Measurements from ENCODE around the gene CKS1B.

CKS1B gene

DNA sequence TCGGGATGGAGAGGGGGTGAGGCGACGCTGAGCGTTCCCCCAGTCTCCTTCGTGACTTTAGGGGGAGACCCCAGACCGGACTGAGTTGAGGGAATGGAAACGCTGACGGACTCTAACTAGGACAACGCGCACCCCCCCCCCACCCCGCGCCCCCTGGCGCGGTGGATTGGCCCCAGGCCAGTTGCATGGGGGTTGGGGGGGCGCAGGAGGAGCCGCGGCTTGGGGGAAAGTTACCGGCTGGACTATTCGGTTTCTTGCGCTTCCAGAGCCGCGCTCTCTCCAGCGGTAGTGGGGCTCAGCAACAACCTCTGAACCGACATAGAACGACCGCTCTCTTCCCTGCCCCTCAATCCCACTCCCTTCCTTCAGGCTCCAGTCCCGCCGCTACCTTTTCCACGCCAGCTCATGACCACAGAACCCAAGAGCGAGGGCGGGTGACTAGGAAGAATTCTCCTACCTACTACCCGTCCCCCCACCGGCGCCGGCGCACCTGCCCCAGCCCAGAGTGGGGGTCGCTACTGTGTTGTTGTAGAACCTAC, 28.8 kb downstream of the CKS1B start:
- peak; percentile 34 for DNase-seq

DNA sequence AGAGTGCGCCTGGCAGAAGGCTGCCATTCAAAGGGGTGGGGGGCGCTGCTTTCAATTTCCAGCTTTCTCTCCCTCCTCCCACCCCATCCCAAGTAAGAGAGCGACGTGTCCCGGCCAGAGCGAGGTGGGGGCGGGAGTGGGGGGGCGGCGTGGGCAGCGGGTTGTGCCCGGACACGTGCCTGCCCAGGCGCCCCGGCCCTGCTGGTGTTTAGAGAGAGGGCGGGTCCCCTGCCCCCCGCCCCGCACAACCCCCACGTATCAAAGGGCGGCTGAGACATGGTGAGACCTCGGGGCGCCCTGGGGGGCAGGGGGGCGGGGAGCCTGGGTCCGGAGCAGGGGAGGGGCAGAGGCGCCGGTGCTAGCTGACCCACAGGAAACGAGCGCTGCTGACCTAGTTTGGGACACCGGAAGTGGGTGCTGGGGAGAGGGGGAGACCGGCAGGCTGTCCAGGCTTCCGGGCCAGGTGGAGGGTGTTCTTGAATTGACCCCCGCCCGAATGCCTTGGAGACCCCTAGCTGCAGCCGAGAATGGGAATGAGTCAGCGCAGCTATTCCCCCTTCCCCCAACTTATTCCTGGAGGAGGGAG, 29.4 kb downstream of the CKS1B start:
- DNase-seq = peak; percentile 40

DNA sequence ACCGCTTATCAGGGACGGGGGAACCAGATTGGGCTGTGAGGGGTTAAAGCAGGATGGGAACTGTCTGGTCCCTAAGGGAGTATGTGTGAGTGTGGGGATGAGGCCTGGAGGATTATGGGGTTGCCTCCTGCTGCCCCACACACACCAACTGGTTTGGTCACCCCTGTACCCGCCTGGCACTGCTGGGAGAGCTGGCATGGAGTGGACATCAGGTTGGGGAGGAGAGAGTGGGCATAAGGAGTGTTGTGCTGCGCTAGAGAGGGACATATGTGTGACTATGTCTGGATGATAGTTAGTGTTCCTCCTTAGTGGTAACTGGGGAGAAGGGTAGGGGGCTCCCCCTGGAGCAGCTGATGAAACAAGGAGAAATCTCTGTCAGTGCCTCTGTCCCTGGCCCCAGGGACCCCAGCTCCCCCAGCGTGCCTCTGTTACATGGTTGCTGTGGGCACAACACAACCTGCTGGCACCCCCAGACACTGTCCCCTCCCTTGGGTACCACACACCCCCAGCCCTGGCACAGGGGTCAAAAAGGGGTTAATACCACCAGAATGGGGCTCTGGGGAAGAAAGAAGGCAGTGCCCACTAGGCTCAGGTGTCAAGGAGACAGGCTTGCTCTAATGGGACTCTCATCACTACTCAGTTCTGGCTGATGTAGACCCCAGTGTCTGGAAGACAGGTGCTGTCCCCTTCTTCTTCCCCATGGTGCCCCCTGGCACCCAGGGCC, 30.0 kb downstream of the CKS1B start:
- DNase-seq = no peak

DNA sequence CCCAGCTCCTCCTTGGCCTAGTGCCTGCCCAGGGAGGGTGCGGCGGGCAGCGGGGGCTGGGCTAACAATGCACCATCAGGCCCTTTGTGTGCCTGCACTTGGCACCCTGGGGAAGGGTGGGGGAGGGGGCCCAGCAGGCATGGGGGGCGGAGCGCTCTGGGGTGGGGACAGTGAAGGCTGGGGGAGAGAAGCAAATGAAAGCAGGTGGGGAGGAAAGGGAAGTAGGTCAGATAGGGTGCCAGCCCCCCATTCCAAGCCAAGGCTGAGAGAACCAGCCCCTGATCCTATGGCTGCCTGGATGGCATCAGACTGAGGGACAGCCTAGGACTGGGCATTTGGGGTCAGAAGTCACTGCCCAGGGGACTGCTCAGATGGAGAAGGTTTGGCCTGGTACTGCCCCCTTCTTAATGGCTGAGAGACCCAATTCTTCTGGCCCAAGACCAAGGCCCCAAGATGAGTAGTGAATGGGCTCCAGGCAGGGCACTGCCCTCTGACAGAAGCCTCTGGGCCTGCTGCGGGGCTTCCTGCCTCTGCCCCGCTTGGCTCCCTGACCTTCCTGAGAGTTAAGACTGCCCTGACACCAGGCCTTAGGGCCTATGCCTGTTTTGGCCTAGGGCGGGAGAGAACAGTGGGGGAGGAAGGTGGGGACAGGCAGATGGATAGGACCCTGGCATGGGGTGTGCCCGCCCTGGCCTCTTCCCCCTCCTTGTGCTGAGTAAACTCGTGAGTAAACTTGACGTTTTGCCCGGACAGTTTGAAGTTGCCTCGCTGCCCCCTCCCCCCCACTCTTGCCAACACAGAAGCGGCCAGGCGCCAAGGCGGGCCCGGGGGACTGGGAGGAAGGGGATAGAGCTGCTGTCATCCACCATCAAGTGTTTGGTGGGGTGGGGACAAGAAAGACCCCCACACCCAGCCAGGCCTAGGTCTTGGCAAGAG, 30.9 kb downstream of the CKS1B start:
- DNase-seq = peak; percentile 51

DNA sequence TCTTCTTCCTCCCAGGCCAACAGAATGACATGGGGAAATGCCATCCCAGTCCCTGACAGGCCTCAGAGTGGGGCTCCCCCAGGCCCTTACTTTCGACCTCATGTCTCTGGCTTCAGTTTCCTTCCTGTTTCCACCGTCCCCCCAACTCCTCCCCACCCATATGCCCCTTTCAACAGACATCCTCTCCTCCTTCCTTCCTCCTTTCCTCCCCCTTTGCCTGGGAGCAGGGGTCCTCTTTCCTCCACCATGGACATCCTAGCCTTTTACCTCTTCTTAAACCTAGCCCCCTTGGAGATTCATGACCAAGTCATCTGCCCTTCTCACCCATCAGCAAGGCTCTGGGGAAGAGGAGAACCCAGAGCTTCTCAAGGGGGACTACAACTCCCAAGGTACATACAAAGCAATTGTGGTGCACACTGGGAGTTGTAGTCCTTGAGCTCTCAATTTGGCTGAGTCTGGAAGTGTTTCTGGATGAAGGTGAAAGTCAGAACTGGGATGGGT, 32.2 kb downstream of the CKS1B start:
- peak; percentile 30 for DNase-seq

DNA sequence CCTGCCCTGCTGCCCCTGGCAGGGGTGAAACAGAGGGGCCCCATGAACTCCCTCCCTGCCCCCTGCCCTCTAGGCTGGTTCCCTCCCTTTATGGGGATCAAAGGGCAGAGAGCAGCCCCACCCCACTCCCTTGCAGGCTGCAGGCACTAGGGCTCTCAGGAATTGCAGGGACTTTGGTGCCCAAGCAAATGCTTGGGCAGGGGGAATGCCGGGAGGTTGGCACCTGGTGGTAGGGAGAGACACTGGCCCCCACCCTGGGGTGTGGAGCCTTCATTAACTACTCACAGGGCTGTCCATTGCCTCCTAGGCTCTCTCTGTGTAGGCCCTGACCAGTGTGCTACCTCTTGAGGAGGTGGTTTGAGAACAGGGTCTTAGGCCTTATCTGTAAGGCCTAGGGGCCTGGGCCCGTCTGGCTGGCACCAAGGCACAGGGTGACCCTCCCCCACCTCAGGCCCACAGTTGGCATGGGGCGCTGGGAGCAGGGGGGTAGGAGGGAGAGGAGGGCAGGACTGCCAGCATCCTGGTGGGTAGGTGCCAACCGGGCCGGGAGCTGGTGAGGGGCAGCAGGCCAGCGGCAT, 32.9 kb downstream of the CKS1B start:
- DNase-seq = no peak

DNA sequence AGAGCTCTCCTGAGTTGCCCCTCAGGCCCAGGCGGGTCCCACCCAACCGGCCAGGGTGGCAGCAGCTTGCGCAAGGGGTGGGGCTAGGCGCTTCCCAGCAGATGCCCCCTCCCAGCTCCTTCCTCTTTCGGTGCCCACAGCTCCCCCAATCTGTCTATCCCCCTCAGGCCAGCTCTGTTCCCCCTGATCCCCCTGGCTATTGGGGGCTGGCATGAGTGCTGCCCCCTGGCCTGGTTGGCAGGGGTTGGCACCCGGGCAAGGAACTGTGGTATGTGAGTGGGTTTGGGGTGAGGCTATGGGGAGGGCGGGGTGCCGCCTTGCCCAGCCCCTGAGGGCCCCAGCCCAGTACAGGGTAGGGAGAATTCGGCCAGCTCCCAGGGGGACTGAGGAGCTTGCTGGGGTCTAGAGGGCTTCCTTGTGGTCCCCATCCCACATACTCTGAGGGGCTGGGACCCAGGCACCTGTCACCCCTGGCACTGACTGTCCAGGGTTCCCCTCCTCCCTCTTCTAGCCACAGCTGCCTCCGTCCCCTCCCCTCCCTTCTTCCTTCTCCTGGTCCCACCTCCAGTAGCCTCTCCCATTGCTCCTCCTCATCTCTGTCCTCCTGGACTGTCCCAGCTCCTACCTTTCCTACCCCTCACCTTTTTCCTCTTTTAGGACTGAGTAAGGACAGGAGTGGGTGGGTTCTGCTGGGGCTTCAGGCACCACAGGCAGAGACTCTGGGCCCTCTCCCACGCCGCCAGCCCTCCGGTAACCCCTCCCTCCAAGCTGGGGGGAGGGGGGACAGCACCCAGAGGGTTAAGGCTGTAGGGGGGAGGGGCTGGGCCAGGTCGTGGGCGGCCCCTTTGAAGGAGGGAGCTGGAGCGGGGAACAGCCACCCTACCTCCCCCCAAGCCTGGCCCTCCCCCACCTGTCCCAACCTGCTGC, 33.8 kb downstream of the CKS1B start:
- no peak for DNase-seq

DNA sequence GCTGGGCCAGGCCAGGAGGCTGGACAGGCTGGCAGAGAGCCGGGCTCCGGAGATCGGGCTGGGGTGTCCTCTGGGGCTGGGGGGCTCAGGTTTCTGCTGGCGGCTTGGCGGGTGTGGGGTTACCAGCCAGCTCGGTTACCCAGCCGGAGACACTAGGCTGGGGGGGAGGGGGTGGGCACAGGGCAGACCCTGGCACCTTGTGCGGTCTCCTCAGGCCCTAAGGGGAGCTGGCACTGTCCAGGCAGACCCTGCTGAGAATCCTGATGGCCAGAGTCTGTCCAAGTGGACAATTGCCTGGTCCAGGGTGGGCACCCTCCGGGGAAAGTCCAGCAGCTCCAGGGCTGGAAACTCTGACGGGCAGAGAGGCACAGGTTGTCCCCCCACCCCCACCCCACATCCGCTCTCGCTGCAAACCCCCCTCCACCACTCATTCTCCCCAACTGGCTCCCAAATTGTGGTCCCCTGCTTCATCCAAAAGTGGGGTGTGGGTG, 34.8 kb downstream of the CKS1B start:
- DNase-seq = no peak

DNA sequence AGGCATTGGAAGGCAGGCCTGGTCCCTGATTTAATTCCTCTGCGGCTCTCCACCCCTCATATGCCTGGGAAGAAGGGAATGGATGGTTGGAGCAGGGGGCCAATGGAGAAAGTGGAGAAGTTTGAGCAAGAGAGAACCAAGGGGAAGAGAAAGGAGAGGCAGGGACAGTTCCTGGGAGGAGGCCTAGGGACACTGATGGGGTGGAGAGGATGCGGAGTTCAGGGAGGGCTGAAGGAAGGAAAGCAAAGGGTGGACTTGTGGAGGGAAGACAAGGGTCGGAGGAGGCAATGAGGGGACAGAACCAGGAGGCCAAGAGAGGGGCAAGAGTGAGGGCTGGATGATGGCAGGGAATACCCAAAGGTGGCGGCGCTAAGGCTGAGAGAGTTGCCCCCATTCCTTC, 35.3 kb downstream of the CKS1B start:
- no peak for DNase-seq

DNA sequence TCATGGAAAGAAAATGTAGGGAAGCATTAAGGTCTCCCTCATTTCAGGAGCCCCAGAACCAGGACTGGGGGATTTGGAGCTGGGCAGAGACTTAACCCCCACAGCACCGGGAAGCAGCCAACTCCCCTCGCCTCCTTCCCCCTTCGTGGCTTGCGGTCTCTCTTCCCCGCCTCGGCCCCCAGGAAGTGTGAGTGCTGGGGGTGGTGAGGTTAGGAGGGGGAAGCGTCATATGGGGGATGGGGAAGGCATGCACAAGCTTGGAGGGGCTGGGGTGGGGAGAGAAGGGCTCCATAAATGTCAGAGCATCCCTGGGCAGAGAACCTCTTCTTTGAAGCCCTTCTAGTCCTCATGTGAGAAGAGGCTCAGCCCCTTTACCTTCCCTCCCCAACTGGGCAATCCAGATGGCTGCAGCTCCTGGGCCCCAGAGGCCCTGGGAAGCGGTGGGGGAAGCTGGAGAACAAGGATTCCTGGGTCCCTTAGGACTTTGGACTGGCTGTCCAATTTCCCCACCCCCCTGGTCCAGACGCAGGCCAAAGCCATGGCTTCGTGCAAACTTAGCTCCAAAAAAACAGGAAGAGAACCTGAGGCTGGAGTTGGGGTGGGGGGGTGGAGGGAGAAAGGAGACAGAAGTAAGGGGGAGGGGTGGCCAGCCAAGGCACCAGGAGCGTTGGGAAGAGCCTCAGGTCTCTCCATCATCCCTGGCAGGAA, 35.9 kb downstream of the CKS1B start:
- no peak for DNase-seq

DNA sequence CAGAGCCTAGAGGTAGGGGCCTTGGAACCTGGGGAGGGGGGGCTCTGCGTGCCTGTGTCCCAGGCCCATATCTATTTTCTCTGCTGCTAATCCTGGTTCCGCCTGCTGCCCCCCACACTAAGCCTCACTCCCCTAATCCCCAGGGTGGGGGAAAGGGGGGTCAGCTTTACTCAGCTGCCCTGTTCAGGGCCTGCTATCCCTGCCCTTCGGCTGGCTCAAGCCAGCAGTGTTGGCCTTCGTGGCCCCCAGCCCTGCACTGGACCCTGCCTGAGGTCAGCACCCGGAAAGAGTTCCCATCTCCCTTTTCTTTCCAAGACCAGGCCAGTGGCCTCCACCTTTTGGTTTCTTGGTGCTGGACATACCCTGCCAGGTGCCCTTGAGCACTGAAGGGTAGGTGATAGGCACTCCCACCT, 36.5 kb downstream of the CKS1B start:
- DNase-seq = no peak

DNA sequence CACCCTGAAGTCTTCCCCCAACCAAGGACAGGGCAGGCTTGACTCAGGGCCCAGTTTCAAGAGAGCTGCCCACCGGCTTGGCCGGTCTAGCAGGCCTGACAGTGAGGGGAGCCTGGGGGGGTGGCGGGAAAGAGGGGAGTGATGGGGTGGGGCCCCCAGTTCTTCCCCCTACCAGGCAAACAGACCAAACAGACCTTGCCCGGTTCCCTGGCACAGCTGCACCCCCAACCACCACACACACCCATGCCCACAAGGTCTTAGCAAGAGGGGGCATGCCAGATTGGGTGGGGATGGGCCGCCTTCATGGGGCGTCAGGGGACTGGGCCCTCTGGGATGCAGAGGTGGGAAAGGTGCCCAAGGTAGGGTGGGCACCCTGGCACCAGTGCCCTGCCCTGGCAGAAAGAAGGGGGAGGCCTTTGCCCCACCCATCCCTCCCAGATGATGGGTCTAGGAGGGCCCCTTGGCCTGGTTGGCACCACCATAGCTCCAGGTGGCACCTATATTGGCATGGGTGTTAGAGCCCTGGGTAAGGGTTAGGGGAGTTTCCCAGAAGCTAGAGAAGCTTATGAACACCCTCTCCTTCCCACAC, 37.0 kb downstream of the CKS1B start:
- no peak for DNase-seq

DNA sequence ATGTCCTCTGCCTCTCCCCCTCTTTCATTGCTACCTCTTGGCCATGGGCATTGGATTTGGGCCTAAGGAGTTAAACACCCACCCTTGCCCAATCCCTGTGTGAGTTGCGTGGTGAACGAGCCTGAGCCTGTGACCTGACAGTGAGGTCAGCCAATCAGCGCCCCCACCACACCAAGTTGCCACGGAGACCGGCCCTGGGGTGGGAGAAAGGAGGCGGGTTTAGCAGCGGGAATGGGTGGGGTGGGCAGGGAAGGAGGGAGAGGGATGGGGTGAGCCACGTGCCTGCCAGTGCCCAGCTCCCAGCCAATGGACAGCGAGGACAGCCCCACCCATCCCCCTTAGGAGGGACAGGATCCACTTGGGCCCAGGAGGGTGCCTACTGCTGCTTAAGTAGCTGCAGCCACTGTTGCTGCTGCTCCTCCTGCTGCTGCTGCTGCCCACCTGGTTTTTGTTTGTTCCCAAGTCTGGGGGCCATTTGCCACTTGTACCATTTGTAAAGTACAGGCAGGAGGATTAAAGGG, 37.6 kb downstream of the CKS1B start:
- DNase-seq = peak; percentile 89

DNA sequence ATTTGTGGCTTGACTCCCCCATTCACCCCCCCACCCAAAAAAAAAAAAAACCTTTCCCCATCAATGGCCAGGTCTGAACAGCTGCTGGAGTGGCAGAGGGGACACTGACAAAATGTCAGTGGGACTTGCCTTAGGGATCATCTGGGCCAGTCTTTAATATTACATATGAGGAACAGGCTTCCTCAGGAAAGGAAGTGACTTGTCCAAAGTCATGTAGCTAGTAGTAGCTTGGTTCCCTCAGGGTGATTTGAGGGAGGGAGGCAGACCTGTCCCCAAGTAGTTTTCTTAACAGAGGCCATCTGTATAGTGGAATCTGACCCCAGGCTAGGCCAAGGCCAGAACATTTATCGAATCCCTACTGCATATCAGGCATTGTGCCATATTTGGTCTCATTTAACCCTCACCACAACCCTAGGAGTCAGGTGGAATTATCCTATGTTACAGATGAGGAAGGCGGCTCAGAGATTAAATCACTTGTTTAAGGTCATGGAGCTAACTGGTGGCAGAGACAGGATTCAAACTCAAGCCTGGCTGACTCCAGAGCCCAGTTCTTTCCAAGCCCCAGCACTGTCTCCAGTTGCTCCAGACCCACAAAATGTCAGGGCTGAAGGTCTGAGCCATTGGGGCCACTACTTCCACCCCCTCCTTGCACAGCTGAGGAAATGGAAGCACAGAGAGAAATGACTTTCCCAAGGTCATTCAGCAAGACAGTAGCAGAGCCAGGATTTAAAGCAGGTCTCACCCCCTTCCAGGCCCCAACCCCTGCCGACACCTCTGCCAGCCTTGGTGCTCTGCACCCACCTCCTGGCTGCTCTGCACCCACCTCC, 38.5 kb downstream of the CKS1B start:
- DNase-seq = no peak

DNA sequence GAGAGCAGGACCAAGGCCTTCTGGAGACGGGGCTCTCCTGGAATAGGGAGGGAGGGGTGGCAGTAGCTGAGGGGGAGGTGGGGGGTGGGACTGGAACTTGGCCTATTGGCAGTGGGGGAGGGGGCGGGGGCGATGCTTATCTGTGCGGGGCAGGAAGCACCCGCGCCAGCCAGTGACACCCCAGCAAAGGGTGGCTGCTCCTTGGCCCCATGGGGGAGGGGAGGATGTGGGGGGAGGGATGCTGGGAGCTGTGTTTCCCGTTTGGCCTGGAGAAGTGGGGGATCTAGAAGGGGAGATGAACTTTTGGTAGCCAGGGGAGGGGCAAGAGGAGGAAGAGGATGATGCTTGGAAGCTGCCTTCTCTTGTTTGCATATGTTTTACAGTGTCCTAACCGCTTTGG, 39.2 kb downstream of the CKS1B start:
- DNase-seq = no peak

DNA sequence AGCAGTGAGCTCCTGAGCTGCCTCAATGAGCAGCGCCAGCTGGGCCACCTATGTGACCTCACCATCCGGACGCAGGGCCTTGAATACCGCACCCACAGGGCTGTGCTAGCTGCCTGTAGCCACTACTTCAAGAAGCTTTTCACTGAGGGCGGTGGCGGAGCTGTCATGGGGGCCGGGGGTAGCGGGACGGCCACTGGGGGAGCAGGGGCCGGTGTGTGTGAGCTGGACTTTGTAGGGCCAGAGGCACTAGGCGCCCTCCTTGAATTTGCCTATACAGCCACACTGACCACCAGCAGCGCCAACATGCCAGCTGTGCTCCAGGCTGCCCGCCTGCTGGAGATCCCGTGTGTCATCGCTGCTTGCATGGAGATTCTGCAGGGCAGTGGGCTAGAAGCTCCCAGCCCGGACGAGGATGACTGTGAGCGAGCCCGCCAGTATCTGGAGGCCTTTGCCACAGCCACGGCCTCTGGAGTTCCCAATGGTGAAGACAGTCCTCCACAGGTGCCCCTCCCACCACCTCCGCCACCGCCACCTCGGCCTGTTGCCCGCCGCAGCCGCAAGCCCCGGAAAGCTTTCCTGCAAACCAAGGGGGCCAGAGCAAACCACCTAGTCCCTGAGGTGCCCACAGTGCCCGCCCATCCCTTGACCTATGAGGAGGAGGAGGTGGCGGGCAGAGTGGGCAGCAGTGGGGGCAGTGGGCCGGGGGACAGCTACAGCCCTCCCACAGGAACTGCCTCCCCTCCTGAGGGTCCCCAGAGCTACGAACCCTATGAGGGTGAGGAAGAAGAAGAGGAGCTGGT, 40.4 kb downstream of the CKS1B start:
- DNase-seq = no peak

DNA sequence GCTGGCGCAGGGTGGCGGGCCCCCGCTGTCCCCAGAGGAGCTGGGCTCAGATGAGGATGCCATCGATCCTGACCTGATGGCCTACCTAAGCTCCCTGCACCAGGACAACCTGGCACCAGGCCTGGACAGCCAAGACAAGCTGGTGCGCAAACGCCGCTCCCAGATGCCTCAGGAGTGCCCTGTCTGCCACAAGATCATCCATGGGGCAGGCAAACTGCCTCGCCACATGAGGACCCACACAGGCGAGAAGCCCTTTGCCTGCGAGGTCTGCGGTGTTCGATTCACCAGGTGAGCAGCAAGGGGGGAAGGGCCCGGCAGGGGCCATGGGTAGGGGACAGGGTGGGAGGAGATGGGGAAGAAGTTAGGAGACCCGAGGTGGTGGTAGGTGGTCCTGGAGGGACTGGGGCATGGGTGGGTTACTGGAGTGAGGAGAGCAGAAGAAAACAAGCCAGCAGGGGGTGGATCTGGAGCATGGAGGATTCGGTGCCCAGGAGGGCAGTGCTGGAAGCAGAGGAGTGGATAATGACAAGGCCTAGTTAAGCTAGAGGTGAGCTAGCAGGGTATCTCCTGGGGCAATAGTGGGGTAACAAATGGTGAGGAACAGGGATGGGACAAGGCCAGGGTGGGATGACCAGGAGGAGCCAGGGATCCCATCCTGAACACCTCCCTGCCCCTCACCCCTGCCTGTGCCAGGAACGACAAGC, 41.2 kb downstream of the CKS1B start:
- no peak for DNase-seq

All from COR-L47 (cell line).